ENCODE results near the gene ARG2. TPM values are rescaled to one million over a fixed set of nuclear protein-coding genes. Genes with fewer than 3 reads are reported as not detected.
"Not testable (repeated sequence)": the region's sequence is repeated elsewhere in the genome, so short reads cannot be mapped to it uniquely, and the experiment has no call there.

Gene ARG2
- polyA plus RNA-seq, 4 donors = 8.5 to 29.7 (median 11.1) TPM

- no peak for DNase-seq (ENCODE audit: low read depth in 4 of 4, low spot score in 2 of 4)
Measured at GRCh38 chr14:67583711-67584644, 35.7 kb upstream of the ARG2 start.

GRCh38 chr14:67584978-67585377 is 34.7 kb upstream of the ARG2 start:
- DNase-seq (ENCODE audit: low read depth in 4 of 4, low spot score in 2 of 4) = no peak

- DNase-seq (ENCODE audit: low read depth in 4 of 4, low spot score in 2 of 4) = no peak
Measured at GRCh38 chr14:67586369-67586768, 33.4 kb upstream of the ARG2 start.

GRCh38 chr14:67589204-67589770 is 30.4 kb upstream of the ARG2 start:
- DNase-seq (ENCODE audit: low read depth in 4 of 4, low spot score in 2 of 4) = no peak

GRCh38 chr14:67593650-67594049 is 26.1 kb upstream of the ARG2 start:
- not testable (repeated sequence) for DNase-seq (ENCODE audit: low read depth in 4 of 4, low spot score in 2 of 4)

GRCh38 chr14:67595392-67595791 is 24.3 kb upstream of the ARG2 start:
- no peak for DNase-seq (ENCODE audit: low read depth in 4 of 4, low spot score in 2 of 4)

GRCh38 chr14:67599698-67600561 is 19.8 kb upstream of the ARG2 start, which contains the start of gene PIGH:
PIGH (minus strand) TSS chr14:67600268; CDS start chr14:67600203, 65 bp downstream.
- DNase-seq (ENCODE audit: low read depth in 4 of 4, low spot score in 2 of 4) = peak in 3 of 4 donors; percentile 69 to 82 (median 79)

DNA sequence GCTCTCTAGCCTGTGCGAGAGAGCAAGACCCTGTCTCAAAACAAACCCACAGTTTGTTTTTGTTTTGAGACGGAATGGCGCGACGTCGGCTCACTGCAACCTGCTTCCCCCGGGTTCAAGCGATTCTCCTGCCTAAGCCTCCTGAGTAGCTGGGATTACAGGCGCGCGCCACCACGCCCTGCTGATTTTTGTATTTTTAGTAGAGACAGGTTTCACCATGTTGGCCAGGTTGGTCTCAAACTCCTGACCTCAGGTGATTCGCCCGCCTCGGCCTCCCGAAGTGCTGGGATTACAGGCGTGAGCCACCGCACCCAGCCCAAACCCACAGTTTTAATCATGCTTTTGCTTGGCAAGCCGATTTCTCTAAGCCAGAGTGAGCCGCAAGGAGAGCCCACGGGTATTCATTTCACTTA is 19.2 kb upstream of the ARG2 start:
- DNase-seq (ENCODE audit: low read depth in 4 of 4, low spot score in 2 of 4) = not testable (repeated sequence)

DNA sequence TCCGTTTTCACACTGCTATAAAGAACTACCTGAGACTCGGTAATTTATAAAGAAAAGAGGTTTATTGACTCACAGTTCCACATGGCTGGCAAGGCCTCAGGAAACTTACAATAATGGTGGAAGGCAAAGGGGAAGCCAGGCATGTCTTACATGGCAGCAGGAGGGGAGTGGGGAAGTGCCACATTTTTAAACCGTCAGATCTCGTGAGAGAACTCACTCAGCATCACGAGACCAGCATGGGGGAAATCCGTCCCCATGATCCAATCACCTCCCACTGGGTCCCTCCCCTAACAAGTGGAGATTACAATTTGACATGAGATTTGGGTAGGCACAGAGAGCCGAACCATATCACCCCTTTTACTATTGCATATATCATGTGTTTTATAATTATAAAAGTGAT is 17.6 kb upstream of the ARG2 start:
- no peak for DNase-seq (ENCODE audit: low read depth in 4 of 4, low spot score in 2 of 4)

DNA sequence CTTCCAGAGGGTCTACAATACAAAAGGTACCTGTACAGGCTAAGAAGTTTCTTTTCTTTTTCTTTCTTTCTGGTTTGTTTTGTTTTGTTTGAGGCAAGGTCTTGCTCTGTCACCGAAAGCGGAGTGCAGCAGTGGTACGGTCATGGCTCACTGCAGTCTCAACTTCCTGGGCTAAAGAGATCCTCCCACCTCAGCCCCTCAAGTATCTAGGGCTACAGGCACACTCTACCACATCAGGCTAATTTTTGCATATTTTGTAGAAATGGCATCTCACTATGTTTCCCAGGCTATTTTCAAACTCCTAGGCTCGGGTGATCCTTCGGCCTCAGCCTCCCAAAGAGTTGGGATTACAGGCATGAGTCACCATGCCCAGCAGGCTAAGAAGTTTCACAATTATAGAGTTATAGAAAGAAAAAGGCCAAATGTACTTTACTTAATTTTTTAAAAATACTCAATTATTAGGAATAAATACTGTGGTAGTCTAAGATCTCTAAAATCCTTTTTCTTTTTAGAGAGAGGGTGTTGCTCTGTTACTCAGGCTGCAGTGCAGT is 16.6 kb upstream of the ARG2 start:
- peak in 2 of 4 donors; percentile 18 to 38 for DNase-seq (ENCODE audit: low read depth in 4 of 4, low spot score in 2 of 4)

GRCh38 chr14:67607646-67608045 is 12.1 kb upstream of the ARG2 start:
- DNase-seq (ENCODE audit: low read depth in 4 of 4, low spot score in 2 of 4) = no peak

DNA sequence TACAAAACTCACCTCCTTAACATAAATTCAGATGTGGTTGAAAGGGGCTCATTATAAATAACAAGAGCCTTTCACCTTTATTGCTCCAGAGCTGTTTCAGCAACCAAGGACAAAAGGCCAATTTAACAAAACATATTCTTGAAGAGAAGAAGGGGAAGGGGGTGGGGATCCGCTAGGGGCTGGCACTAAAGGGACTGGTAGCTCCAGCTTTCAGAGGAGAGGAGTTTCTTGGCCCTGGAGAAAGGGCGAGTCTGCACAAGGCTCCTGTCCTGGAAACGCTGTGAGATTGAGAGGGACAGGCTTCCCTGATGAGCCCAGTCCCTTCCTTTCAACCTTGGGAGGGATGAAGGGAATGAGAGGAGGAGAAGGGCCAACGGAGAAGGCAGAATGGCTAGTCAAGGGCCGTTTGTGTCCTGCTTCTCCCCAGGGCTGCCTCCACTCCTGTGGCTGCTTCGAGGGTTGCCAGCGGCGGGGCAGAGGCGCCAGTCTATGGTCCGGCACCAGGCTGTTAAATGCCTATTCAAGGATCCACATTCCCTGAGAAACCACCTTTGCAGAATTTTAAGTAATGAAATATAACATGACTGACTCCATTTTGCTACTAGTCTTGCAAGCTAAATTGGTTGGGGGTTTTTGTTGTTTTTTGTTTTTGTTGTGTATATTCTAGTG is 9.9 kb upstream of the ARG2 start:
- no peak for DNase-seq (ENCODE audit: low read depth in 4 of 4, low spot score in 2 of 4)

GRCh38 chr14:67610491-67610890 is 9.2 kb upstream of the ARG2 start:
- no peak for DNase-seq (ENCODE audit: low read depth in 4 of 4, low spot score in 2 of 4)

DNA sequence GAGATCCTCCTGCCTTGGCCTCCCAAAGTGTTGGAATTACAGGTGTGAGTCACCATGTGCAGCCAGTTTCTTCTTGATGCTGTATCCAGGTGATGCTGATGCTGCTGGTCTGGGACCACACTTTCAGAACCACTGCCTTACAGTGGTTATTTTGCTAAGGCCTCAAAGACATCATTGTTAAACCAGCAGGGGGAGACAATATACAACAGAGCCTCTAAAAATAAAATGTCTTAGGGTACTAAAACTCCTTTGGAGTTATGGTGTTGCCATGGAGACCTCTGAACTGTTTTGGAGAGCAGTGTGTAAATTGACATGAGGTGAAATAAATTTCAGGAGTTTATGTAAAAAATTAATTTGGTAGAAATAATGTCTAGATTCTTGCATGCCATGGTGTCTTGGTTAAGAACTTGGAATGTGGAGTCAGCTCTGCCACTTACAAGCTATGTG is 1.1 kb upstream of the ARG2 start:
- DNase-seq (ENCODE audit: low read depth in 4 of 4, low spot score in 2 of 4) = peak in 3 of 4 donors; percentile 53 to 82 (median 54)

DNA sequence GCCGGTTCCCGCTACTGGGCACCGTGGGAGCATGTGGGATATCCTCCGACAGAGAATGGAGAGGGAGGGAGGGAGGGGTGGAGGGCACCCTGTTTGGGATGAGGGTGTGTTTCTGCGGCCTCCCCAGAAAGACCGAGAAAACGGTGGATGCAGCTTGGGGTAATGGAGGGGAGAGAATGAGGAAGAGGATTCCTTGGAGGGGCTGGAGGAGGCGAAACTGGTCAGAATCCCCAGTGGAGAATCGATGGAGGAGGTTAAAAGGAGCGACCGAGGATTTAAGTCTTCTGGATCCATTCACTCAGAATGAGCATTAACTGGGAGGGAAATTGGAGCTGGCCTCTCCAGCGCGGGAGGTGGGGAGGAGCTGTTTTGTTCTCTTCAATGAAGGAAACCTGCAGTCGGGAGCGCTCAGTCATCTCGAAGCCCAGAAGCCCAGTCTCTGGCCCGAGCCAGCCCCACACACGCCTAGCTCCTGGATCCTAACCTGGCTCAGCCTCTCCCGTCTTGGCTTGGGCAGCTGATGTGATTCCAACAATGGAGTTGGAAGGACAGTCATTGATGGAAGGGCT is 581 bp downstream of the ARG2 start:
- peak in 2 of 4 donors; percentile 18 to 20 for DNase-seq (ENCODE audit: low read depth in 4 of 4, low spot score in 2 of 4)

DNA sequence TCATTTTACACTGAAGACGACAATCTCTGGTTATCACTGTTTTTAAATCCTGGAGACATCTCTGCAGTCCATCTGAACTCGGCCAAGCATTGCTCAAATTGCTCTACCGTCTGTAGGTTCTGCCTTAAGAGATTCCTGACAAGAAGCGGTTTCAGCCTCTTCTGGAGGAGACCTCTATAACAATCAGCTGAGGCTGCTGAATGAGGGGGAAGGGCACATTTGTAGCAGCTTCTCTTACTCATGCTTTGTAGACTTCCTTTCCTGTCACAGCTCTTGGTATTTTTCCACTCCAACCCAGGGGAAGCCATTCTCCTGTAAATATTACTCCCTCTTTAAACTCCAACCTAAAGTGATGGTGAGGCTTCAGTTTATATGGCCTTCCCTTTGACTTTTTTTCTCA is 3.0 kb downstream of the ARG2 start:
- DNase-seq (ENCODE audit: low read depth in 4 of 4, low spot score in 2 of 4) = peak in 1 of 4 donors; percentile 36

GRCh38 chr14:67623114-67623513 is 3.4 kb downstream of the ARG2 start:
- no peak for DNase-seq (ENCODE audit: low read depth in 4 of 4, low spot score in 2 of 4)

- not testable (repeated sequence) for DNase-seq (ENCODE audit: low read depth in 4 of 4, low spot score in 2 of 4)
Measured at GRCh38 chr14:67626131-67626530, 6.4 kb downstream of the ARG2 start.

- DNase-seq (ENCODE audit: low read depth in 4 of 4, low spot score in 2 of 4) = no peak
Measured at GRCh38 chr14:67627519-67627918, 7.8 kb downstream of the ARG2 start.

DNA sequence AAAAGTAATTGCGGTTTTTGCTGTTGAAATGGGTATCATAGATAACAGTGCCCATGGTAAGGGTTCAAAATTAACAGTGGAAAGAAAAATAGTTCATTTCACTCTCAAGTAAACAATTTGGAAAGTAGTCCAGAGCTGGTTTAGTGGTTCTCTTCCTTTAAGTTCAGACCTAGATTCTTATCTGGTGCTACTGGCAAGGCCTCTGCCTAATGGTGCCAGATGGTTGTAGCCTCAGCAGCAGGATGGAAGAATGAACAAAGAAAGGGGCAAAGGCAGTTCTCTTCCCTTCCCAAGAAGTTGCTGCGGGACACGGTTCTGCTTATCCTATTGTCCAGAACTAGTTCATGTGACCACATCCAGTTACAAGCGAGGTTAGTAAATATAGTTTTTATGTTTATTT is 10.5 kb downstream of the ARG2 start:
- DNase-seq (ENCODE audit: low read depth in 4 of 4, low spot score in 2 of 4) = no peak
